K562 (cell line): ENCODE measurements around the gene SLC16A5. TPM values are rescaled to one million over a fixed set of nuclear protein-coding genes. Genes with fewer than 3 reads are reported as not detected.

Experiments used
- CREB1 ChIP-seq, 2 experiments: sonication (generic) in 1 of 2; formaldehyde crosslinking in 1 of 2; IDR thresholded peaks; 2 replicates each; pipeline versions ENCODE4 v1.6.1 to v1.8.0; 2012 to 2022; ENCODE audit warnings: inconsistent platforms in 1 of 2, mild to moderate bottlenecking in 1 of 2, missing genetic modification reagents in 1 of 2, moderate library complexity in 1 of 2
- KDM2B ChIP-seq: fragments of 250-450 bp; sonication (Bioruptor Pico); IDR thresholded peaks from 2 replicates; pipeline ENCODE4 v1.8.0; 2021; ENCODE audit warnings: mild to moderate bottlenecking, moderate library complexity
- MCM2 ChIP-seq: fragments of 450-650 bp; IDR thresholded peaks from 2 replicates; pipeline ENCODE4 v1.6.1; 2017; ENCODE audit warnings: low read depth, mild to moderate bottlenecking
- MTA2 ChIP-seq: fragments of 450-650 bp; IDR thresholded peaks from 2 replicates; pipeline ENCODE4 v1.6.1; 2016; ENCODE audit warnings: low read depth
- POLR2B ChIP-seq: fragments of 450-650 bp; IDR thresholded peaks from 2 replicates; pipeline ENCODE4 v1.6.1; 2018; ENCODE audit warnings: low read depth; ENCODE audit not compliant: partially characterized antibody
- PPARD ChIP-seq: fragments of 250-450 bp; sonication (Bioruptor Pico); IDR thresholded peaks from 2 replicates; pipeline ENCODE4 v1.8.0; 2022; ENCODE audit warnings: inconsistent platforms, mild to moderate bottlenecking, moderate library complexity
- RB1 ChIP-seq: fragments of 450-650 bp; IDR thresholded peaks from 2 replicates; pipeline ENCODE4 v1.6.1; 2017; ENCODE audit warnings: low read depth, mild to moderate bottlenecking
- RBM25 ChIP-seq: fragments of 200-400 bp; formaldehyde crosslinking; IDR thresholded peaks from 2 replicates; pipeline ENCODE4 v1.6.1; 2018; ENCODE audit warnings: low read length, low read depth, moderate library complexity; ENCODE audit not compliant: severe bottlenecking
- ZNF124 ChIP-seq: sonication (generic); formaldehyde crosslinking; IDR thresholded peaks from 2 replicates; pipeline ENCODE4 v1.8.1; 2022; ENCODE audit warnings: missing genetic modification reagents
- polyA plus RNA-seq, 8 experiments: library from polyadenylated mRNA; depleted of rRNA in 4 of 8; stranded (reverse) in 5 of 8; unstranded in 3 of 8; fragments of >200 nt; fragmentation: Nextera tagmentation in 2 of 8; fragmentation: Illumina TruSeq in 1 of 8; extraction: Ambion mirVana in 2 of 8; extraction: Trizol in 1 of 8; gene quantifications; 2 replicates each; pipeline versions ENCODE4 v1.2.1 to v1.2.3, GENCODE V29; 2011 to 2014; ENCODE audit warnings: inconsistent platforms in 1 of 8, missing spikeins in 1 of 8
- total RNA-seq, 7 experiments: library from RNA; depleted of rRNA in 6 of 7; stranded (reverse); fragments of >200 nt in 6 of 7; fragmentation: Illumina TruSeq in 2 of 7; extraction: Trizol in 2 of 7; gene quantifications; 2 replicates each; pipeline versions ENCODE4 v1.2.1 to v1.2.3, GENCODE V29; 2011 to 2021; ENCODE audit warnings: low replicate concordance in 1 of 7
- TF ChIP-seq, protein P1 (sequence below): sonication (generic); formaldehyde crosslinking; IDR thresholded peaks from 2 replicates; pipeline ENCODE4 v1.8.1; 2022; ENCODE audit warnings: missing genetic modification reagents
- TF ChIP-seq, protein P2 (sequence below): fragments of 250-450 bp; sonication (Bioruptor Pico); IDR thresholded peaks from 2 replicates; pipeline ENCODE4 v1.8.0; 2021; ENCODE audit warnings: moderate library complexity, mild to moderate bottlenecking, inconsistent platforms
- TF ChIP-seq, protein P3 (sequence below): fragments of 450-650 bp; IDR thresholded peaks from 2 replicates; pipeline ENCODE4 v1.6.1; 2016; ENCODE audit warnings: mild to moderate bottlenecking
- TF ChIP-seq, protein P4 (sequence below): fragments of 150-350 bp; IDR thresholded peaks from 2 replicates; pipeline ENCODE4 v1.6.1; 2014; ENCODE audit warnings: low read depth, mild to moderate bottlenecking, low read length, borderline replicate concordance

SLC16A5 gene
- total and polyA plus RNA-seq, 9 of the 15 experiments (the other 6 are each of a cell fraction or from before 2014, with no cell fraction given), result 0.06 to 2.6 (median 0.91) TPM

DNA sequence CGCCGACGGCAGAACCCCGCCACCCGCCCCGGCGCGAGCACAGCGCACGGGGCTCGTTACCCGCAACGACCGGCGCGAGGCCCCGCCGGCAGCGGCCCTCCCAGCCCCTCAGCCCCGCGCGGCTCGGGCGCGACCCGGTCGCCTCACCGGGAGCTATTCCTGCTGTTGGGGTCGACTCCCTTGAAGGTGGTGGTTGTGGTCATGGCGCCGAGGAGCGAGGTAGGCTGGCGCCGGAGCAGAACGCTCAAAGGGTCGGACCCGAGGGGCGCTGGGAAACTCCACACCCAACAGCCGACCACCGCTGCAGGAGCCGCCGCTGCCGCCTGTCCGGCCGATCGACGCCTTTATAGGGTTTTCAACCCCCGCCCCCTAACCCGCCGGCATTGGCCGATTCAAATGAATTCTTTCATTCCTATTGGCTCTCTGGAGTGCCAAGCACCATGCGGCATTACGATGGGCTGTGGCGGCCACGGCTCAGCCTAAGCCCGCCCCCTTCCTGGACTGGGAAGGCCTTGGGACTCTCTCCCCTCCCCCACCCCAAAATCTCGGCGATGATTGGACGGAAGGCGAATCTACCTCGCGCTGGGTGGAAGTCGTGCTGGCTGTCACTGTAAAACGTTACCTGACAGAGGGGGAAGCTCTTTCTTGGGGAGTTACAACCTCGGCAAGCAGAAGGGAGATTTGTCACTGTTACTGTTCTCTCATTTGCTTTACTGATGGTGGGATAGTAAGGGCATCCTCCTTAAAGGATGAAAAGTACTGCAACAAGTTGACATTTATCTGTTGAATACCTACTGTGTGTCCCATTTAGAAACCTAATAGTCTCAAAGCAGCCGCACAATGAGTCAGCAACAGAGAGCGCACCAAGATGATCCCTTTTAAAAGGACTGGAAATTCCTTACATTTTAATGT is 66.7 kb downstream of the SLC16A5 start, which contains the start of gene JPT1 (continued):
- TF ChIP-seq POLR2B (peak; percentile 99), MCM2 (no peak), PPARD (no peak), CREB1 (IDR thresholded peaks at IDR 0.05) (no peak; the same call in 1 of the 2 replicates), CREB1 (CRISPR knock-in tag; IDR thresholded peaks at IDR 0.05) (peak; percentile 79), KDM2B (0 out of 2 replicates have a peak, but pooled peaks have one; percentile 40), MTA2 (no peak; the same call in 1 of the 2 replicates), RB1 (peak; percentile 89), ZNF124 (no peak), RBM25 (peak; percentile 93)
- TF ChIP-seq, protein P1, sequence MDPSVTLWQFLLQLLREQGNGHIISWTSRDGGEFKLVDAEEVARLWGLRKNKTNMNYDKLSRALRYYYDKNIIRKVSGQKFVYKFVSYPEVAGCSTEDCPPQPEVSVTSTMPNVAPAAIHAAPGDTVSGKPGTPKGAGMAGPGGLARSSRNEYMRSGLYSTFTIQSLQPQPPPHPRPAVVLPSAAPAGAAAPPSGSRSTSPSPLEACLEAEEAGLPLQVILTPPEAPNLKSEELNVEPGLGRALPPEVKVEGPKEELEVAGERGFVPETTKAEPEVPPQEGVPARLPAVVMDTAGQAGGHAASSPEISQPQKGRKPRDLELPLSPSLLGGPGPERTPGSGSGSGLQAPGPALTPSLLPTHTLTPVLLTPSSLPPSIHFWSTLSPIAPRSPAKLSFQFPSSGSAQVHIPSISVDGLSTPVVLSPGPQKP (CRISPR knock-in tag), result no peak
- TF ChIP-seq, protein P2, sequence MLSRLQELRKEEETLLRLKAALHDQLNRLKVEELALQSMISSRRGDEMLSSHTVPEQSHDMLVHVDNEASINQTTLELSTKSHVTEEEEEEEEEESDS, result no peak
- TF ChIP-seq, protein P3, sequence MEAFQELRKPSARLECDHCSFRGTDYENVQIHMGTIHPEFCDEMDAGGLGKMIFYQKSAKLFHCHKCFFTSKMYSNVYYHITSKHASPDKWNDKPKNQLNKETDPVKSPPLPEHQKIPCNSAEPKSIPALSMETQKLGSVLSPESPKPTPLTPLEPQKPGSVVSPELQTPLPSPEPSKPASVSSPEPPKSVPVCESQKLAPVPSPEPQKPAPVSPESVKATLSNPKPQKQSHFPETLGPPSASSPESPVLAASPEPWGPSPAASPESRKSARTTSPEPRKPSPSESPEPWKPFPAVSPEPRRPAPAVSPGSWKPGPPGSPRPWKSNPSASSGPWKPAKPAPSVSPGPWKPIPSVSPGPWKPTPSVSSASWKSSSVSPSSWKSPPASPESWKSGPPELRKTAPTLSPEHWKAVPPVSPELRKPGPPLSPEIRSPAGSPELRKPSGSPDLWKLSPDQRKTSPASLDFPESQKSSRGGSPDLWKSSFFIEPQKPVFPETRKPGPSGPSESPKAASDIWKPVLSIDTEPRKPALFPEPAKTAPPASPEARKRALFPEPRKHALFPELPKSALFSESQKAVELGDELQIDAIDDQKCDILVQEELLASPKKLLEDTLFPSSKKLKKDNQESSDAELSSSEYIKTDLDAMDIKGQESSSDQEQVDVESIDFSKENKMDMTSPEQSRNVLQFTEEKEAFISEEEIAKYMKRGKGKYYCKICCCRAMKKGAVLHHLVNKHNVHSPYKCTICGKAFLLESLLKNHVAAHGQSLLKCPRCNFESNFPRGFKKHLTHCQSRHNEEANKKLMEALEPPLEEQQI, result no peak
- TF ChIP-seq, protein P4, sequence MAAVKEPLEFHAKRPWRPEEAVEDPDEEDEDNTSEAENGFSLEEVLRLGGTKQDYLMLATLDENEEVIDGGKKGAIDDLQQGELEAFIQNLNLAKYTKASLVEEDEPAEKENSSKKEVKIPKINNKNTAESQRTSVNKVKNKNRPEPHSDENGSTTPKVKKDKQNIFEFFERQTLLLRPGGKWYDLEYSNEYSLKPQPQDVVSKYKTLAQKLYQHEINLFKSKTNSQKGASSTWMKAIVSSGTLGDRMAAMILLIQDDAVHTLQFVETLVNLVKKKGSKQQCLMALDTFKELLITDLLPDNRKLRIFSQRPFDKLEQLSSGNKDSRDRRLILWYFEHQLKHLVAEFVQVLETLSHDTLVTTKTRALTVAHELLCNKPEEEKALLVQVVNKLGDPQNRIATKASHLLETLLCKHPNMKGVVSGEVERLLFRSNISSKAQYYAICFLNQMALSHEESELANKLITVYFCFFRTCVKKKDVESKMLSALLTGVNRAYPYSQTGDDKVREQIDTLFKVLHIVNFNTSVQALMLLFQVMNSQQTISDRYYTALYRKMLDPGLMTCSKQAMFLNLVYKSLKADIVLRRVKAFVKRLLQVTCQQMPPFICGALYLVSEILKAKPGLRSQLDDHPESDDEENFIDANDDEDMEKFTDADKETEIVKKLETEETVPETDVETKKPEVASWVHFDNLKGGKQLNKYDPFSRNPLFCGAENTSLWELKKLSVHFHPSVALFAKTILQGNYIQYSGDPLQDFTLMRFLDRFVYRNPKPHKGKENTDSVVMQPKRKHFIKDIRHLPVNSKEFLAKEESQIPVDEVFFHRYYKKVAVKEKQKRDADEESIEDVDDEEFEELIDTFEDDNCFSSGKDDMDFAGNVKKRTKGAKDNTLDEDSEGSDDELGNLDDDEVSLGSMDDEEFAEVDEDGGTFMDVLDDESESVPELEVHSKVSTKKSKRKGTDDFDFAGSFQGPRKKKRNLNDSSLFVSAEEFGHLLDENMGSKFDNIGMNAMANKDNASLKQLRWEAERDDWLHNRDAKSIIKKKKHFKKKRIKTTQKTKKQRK, result peak; percentile 86
